GM21737 (cell line): ENCODE data around the gene MUL1.
A peak's percentile ranks its signal among the peaks of the same experiment; 100 is the strongest.
"Not testable (repeated sequence)": the region's sequence is repeated elsewhere in the genome, so short reads cannot be mapped to it uniquely, and the experiment has no call there.

ENCODE experiments used
- ATAC-seq: cut with Tn5 transposase; IDR thresholded peaks from one replicate; pipeline ENCODE4 v1.9.1; 2021; ENCODE audit warnings: mild to moderate bottlenecking, moderate library complexity; ENCODE audit not compliant: unreplicated experiment

Gene MUL1

GRCh38 chr1:20507564-20508410, at the start of gene MUL1:
TSS of gene MUL1 (minus strand) at chr1:20508151. CDS start at chr1:20508024, 127 bp downstream.
- peak; percentile 82 for ATAC-seq

- no peak for ATAC-seq
Observed at GRCh38 chr1:20555758-20556120, 47.8 kb upstream of the MUL1 start.

- ATAC-seq: no peak
Observed at GRCh38 chr1:20555025-20555757, 47.2 kb upstream of the MUL1 start.

GRCh38 chr1:20552728-20553445, 44.9 kb upstream of the MUL1 start:
- no peak for ATAC-seq

GRCh38 chr1:20551945-20552727, 44.2 kb upstream of the MUL1 start, which contains the start of gene FAM43B:
TSS of gene FAM43B (plus strand) at chr1:20552573. CDS start at chr1:20552974, 401 bp downstream.
- ATAC-seq: no peak

GRCh38 chr1:20551161-20551560, 43.2 kb upstream of the MUL1 start:
- ATAC-seq: no peak

GRCh38 chr1:20546637-20547036, 38.7 kb upstream of the MUL1 start:
- ATAC-seq: no peak

- no peak for ATAC-seq
Observed at GRCh38 chr1:20540281-20540680, 32.3 kb upstream of the MUL1 start.

GRCh38 chr1:20538760-20539551, 31.0 kb upstream of the MUL1 start:
- no peak for ATAC-seq

- no peak for ATAC-seq
Observed at GRCh38 chr1:20538227-20538626, 30.3 kb upstream of the MUL1 start.

- ATAC-seq: no peak
Observed at GRCh38 chr1:20534659-20535417, 26.9 kb upstream of the MUL1 start.

- ATAC-seq: no peak
Observed at GRCh38 chr1:20533635-20534034, 25.7 kb upstream of the MUL1 start.

- ATAC-seq: no peak
Observed at GRCh38 chr1:20530901-20531300, 22.9 kb upstream of the MUL1 start.

GRCh38 chr1:20530306-20530705, 22.4 kb upstream of the MUL1 start:
- no peak for ATAC-seq

GRCh38 chr1:20528221-20528620, 20.3 kb upstream of the MUL1 start:
- no peak for ATAC-seq

- no peak for ATAC-seq
Observed at GRCh38 chr1:20526267-20526666, 18.3 kb upstream of the MUL1 start.

GRCh38 chr1:20521960-20522861, 14.3 kb upstream of the MUL1 start:
- no peak for ATAC-seq

GRCh38 chr1:20519609-20520262, 11.8 kb upstream of the MUL1 start:
- not testable (repeated sequence) for ATAC-seq
